GM19240 (cell line): ENCODE results near the gene NUDT8.
"Not testable (repeated sequence)": the region's sequence is repeated elsewhere in the genome, so short reads cannot be mapped to it uniquely, and the experiment has no call there.

ENCODE experiments used
- DNase-seq: peaks from one replicate; pipeline ENCODE4 v3.0.0; 2011; ENCODE audit warnings: low spot score; ENCODE audit not compliant: insufficient read length

Gene NUDT8

GRCh38 chr11:67593565-67593905 is 36.2 kb downstream of the NUDT8 start:
- DNase-seq: no peak

- no peak for DNase-seq
Observed at GRCh38 chr11:67592880-67593564, 36.7 kb downstream of the NUDT8 start.

DNA sequence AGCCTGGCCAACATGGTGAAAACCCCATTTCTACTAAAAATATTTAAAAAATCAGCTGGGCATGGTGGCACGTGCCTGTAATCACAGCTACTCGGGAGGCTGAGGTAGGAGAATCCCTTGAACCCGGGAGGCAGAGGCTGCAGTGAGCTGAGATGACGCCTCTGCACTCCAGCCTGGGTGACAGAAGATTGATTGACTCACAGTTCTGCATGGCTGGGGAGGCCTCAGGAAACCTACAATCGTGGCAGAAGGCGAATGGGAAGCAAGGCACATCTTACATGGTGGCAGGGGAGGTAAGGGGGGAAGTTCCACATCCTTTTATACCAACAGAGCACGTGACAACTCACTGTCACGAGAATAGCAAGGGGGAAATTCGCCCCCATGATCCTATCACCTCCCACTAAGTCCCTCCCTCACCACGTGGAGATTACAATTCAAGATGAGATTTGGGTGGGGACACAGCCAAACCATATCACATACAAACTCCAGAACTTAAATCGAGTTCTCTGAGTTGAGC is 40.8 kb downstream of the NUDT8 start:
- not testable (repeated sequence) for DNase-seq

- no peak for DNase-seq
Observed at GRCh38 chr11:67588136-67588503, 41.6 kb downstream of the NUDT8 start.

- DNase-seq: no peak
Observed at GRCh38 chr11:67586568-67587250, 43.0 kb downstream of the NUDT8 start.

GRCh38 chr11:67585911-67586310 is 43.8 kb downstream of the NUDT8 start:
- DNase-seq: no peak

- DNase-seq: no peak
Observed at GRCh38 chr11:67584881-67585873, 44.6 kb downstream of the NUDT8 start.

GRCh38 chr11:67584205-67584880 is 45.4 kb downstream of the NUDT8 start:
- DNase-seq: no peak

DNA sequence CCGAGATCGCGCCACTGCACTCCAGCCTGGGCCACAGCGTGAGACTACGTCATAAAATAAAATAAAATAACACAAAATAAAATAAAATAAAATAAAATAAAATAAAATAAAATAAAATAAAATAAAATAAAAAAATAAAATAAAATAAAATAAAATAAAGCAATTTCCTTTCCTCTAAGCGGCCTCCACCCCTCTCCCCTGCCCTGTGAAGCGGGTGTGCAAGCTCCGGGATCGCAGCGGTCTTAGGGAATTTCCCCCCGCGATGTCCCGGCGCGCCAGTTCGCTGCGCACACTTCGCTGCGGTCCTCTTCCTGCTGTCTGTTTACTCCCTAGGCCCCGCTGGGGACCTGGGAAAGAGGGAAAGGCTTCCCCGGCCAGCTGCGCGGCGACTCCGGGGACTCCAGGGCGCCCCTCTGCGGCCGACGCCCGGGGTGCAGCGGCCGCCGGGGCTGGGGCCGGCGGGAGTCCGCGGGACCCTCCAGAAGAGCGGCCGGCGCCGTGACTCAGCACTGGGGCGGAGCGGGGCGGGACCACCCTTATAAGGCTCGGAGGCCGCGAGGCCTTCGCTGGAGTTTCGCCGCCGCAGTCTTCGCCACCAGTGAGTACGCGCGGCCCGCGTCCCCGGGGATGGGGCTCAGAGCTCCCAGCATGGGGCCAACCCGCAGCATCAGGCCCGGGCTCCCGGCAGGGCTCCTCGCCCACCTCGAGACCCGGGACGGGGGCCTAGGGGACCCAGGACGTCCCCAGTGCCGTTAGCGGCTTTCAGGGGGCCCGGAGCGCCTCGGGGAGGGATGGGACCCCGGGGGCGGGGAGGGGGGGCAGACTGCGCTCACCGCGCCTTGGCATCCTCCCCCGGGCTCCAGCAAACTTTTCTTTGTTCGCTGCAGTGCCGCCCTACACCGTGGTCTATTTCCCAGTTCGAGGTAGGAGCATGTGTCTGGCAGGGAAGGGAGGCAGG is 46.2 kb downstream of the NUDT8 start, which contains the start of gene GSTP1:
Gene GSTP1 (plus strand): TSS at position 566 of the 958 bp plus-strand sequence. CDS start 32 bp downstream, at position 598.
- peak; percentile 68 for DNase-seq

DNA sequence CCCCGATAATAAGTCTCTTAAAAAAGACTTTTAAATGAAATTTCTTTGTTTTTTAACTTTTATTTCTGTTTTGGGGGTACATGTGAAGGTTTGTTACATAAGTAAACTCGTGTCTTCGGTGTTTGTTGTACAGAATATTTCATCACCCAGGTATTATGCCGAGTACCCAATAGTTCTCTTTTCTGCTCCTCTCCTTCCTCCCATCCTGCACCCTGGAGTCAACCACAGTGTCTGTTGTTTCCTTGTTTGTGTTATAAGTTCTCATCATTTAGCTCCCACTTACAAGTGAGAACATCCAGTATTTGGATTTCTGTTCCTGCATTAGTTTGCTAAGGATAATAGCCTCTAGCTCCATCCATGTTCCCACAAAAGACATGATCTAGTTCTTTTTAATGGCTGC is 47.7 kb downstream of the NUDT8 start:
- no peak for DNase-seq

- no peak for DNase-seq
Observed at GRCh38 chr11:67581469-67581868, 48.3 kb downstream of the NUDT8 start.

DNA sequence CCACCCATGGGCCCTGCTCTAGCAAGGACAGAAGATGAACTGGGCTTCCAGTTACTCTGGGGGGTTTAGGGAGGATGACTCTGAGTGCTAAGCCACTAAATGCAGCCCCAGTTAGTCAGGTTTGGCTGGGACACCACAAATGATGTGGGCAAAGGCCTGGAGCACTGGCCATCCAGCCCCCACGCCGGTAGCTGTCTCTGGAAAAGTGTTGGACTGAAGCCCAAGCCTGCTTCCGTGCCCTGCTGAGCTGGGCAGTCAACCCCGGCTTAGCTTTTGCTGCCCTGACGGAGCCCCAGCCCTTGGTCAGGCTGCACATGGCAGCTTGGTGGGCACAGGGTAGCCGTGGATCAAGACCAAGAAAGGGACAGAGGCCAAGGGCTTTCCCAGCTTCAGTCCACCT is 51.8 kb downstream of the NUDT8 start:
- no peak for DNase-seq
